ENCODE measurements around the gene RNF208.

RNF208 gene

GRCh38 chr9:137235424-137236237, 13.6 kb upstream of the RNF208 start:
- TF ChIP-seq CTCF (IDR thresholded peaks at IDR 0.05; ENCODE audit: control extremely low read depth, extremely low read depth, low read depth, missing control alignments) = no peak
- CTCF ChIA-PET = interaction anchor here (0.7 to 8.0 kb wide), 41 partner anchors 10 to 288 kb away, joined by 3 to 92 read pairs (median 6); partner anchors contain the start of genes ANAPC2, CYSRT1, NPDC1 and NRARP
- no peak for DNase-seq (ENCODE audit: extremely low spot score)
- POLR2A ChIA-PET = interaction anchor here (0.6 to 1.0 kb wide), 5 partner anchors 10 to 344 kb away, joined by 4 to 6 read pairs (median 4); no protein-coding TSS in a partner anchor

GRCh38 chr9:137234758-137235423, 12.9 kb upstream of the RNF208 start:
- CTCF ChIA-PET = interaction anchor here (0.7 to 8.0 kb wide), 12 partner anchors 10 to 188 kb away, joined by 3 to 92 read pairs (median 3); partner anchors contain the start of genes ANAPC2, CYSRT1, NPDC1 and NRARP
- POLR2A ChIA-PET = no interaction called here
- TF ChIP-seq CTCF (IDR thresholded peaks at IDR 0.05; ENCODE audit: control extremely low read depth, extremely low read depth, low read depth, missing control alignments) = no peak
- DNase-seq (ENCODE audit: extremely low spot score) = no peak

- DNase-seq (ENCODE audit: extremely low spot score) = no peak
- no peak for TF ChIP-seq CTCF (IDR thresholded peaks at IDR 0.05; ENCODE audit: control extremely low read depth, extremely low read depth, low read depth, missing control alignments)
- CTCF ChIA-PET = interaction anchor here (0.8 to 8.0 kb wide), 6 partner anchors 9 to 115 kb away, joined by 3 to 92 read pairs (median 4); partner anchors contain the start of genes CYSRT1, RNF208 and RNF224
- POLR2A ChIA-PET = no interaction called here
These were observed 12.1 kb upstream of the RNF208 start for GRCh38 chr9:137234055-137234697.

- POLR2A ChIA-PET = no interaction called here
- TF ChIP-seq CTCF (IDR thresholded peaks at IDR 0.05; ENCODE audit: control extremely low read depth, extremely low read depth, low read depth, missing control alignments) = no peak
- no peak for DNase-seq (ENCODE audit: extremely low spot score)
- CTCF ChIA-PET = interaction anchor here (8.0 kb wide), 1 partner anchor 8 kb away, joined by 92 read pairs; the partner anchor contains the start of genes CYSRT1, RNF208 and RNF224
These were observed 11.3 kb upstream of the RNF208 start for GRCh38 chr9:137233143-137233980.

- ChIA-PET CTCF (no interaction called here), POLR2A (no interaction called here)
- TF ChIP-seq CTCF (IDR thresholded peaks at IDR 0.05; ENCODE audit: control extremely low read depth, extremely low read depth, low read depth, missing control alignments) = no peak
- DNase-seq (ENCODE audit: extremely low spot score) = no peak
These were observed 10.5 kb upstream of the RNF208 start for GRCh38 chr9:137232510-137232909.

Measured in GM10248 (cell line).